ENCODE results near the gene RNF112.

The RNF112 gene

DNA sequence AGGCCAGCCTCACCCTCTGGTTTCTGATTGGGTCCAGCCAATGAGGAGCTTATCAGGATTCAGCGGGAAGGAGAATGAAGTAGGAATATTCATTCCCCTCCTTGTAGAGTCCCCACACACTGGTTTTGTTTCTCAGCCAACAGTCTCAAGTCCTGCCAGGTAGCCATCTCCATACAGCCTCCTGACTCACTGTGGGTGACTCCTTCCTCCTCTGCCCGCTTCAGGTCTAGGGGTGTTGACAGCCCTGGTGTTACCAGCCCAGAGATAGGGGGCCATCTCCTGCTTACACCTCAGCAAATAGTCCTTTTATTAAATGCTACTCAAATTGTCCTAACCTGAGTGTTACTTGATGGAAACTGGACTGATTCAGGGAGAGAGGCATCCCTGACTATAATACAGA is 20.1 kb upstream of the RNF112 start:
- DNase-seq: no peak

DNA sequence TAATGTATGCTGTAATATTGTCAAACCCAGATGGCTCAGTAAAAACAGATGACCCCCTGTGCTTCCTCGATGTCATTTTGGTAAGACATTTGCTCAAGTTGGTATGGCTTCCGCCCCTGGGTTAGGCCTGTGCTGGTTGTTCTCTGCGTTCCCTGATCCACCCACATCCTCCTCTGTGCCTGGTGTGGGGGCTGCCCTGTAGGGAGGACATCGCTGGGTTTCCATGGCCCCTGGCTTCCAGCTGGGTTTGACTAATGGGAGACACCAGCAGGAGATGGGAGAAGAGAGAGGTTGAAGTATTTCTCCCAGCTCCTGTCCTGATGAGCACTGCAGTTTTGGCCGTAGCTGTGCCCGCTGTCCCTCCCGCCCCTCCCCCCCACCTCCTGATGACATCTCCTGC is 19.6 kb upstream of the RNF112 start:
- DNase-seq: no peak

DNA sequence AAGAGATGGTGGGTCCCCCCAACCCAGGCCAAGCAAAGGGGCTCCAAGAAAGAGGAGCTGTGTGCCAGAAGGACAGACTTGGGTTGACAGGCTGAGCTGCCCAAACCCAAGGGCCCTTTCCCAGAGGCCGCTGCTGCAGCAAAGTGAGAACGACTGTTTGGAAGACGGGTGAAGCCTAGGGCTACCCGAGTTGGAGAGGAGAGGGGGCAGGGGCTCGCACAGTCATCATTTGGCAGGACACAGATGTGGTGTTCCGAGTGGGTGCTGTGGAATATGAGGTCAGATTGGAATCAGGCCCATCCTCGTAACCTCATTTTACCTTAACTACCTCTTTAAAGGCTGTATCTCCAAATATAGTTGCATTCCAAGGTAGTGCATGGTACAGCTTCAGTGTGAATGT is 18.7 kb upstream of the RNF112 start:
- DNase-seq: no peak

DNA sequence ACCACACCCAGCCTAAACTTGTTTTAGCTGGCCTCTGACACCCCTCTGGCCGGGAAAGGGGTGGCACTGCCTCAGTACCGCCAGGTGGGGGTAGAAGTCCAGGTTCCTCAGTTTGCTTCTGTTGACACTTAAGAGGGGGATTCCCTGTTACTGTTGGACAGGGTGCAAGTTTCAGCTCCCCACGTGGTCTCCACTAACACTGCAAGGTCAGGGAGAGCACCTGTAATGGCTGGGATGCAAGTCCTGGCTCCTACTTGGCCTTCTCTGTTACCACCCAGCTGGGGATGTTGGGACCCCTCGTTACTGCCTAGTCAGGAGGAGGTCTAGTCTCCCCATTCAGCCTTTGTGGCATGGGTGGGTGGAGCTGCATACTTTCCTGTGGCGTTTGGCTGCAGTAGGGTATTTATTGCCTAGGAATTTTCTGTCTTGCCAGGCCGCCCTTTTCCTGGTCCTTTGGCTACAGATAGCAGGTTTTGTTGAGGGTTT is 13.4 kb upstream of the RNF112 start:
- DNase-seq: no peak

DNA sequence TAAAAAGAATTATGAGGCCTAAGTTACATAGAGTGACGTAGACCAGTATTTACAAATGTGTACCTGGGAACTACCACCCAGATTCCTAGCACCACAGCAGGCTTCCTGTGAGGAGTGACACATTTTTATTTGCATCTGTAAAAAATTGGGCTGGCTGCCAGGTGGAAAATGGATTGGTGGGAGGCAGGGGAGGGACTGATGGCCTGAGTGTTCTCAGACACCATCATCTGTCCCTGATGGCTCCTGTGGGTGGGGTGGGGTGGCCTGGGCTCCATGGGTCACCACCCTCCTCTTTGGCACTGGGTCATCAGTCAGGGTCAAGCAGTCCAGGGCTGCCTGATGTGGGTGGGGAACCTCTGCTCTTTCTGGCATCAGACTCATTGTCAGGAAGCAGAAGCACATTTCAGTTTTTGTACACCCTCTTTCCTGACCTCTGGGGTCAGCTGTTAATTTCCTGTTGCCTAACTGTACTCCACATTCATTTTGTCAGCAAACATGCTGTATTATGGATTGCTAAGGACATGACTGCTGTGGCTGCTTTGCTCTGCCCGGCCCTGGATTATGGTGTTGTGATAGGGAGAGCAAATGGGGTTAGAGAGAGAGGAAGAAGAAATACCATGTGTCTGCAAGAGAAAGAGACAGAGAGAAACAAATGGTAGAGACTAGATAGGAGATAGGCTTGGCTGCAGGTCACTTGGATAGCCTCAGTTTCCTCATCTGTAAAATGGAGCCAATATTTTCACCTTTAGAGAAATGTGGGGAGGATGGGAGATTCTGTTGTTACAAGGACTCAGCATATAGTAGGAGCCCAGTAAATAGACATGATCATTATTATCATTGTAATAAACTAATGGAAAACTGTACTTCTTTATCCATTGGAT is 12.5 kb upstream of the RNF112 start:
- DNase-seq: no peak

DNA sequence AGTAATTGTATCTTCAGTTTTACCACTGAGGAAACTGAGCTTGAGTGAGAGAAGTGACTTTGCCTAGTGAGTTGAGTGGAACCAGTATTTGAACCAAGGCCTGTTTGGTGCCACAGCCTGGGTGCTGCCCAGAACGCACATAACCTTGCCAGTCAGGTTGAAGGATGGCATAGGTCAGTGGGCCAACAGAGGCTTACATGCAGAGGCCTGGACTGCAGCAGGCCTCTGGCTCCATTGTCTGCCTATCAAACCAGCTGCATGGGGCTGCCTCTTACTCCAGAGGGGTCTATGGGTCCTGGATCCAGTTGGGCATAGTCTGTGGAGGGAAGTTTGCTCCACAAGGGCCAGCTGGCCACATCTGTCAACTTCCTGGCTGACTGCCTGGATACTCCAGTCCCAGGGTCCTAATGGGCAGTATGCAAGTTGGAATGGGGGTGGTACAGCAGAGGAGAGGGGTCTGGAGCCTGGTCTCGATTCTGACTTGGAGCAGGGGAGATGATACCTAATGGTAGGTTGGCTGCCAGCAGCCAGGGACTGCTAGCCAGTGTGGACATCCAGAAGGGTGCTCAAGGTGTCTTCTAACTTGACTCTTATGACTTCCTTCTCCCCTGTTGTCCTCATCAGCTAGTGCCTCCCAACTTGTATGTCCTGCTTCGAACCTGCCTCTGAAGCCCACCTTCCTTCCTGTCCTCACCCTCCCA is 11.1 kb upstream of the RNF112 start:
- no peak for DNase-seq

DNA sequence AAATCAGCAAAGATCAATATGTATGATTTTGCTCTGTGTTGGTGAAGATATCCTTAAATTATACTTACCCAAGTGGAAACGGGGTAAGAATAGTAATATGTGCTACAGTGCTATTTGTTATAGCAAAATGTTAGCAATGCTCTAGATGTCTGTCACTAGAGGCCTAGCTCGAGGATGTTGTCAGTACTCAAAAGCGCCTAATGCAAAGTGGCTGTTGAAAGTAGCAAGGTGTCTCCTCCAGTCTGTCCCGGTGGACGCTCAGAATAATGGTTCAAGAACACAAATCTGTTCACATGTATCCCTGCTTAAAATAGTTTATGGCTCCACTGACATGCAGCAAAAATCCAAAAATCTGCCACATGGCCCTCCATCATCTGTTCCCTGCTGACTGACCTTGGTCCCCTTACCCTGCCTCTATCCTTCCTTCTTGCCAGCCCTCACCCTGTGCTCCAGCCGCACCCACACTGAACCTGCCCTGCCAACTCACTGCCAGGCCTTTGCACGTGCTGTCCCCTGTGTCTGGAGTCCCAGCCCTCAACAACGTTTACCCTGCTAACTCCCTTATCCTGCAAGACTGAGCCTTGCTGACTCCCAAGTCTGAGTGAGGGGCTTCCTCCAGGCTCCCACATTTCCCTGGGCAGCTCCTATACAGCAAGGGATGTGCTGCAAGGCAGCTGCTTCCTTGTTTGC is 9.6 kb upstream of the RNF112 start:
- DNase-seq: no peak

DNA sequence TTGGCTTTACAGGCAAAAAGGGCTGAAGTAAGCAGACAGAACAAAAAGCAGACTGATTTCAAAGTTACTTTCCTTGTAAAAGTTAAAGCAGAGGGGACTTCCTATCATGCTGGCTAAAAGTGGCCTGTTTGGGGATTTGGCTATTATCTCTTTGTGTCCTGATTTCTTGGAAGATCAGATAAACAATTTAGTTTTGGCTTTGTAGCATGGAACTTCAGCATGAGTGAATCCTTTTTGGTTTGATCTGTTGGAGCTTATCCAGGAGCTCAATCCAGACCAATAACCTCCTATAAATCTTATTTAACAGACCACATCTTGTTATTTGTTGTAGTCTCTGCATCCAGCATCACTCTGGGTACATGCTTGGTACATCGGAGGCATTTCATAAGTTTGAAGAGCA is 8.9 kb upstream of the RNF112 start:
- no peak for DNase-seq

DNA sequence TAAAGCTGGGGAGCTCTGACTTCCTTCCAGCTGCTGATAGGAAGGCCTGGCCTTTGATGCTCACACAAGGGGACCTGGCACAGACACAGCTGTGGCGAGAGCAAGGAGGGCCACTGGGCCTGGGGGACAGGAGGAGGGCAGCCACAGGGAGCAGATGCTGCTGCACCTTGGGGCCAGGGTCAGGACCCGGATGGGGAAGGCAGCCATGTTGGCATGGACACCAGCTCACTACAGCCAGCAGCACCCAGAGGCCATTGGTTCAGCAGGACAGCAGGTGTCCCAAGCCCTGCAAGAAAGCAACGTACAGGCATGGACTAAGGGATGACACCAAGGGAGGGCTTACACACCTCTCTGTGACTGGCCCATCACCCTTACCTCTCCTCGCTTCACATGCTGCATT is 8.0 kb upstream of the RNF112 start:
- no peak for DNase-seq

DNA sequence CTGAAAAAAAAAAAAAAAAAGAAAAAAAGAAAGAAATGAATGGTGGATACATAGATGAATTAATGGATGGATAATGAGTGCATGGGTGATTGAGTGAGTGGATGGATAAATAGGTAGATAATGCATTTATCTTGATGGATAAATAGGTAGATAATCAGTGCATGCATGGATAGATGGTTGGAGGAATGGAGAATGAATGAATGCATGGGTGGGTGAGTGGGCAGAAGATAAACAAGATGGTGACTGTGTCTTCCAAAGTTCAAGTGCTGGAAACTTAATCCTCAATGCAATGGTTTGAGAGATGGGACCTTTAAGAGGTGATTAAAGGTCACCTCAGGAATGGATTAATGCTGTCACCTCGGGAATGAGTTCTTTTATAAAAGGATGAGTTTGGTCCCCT is 6.8 kb upstream of the RNF112 start:
- DNase-seq: no peak

DNA sequence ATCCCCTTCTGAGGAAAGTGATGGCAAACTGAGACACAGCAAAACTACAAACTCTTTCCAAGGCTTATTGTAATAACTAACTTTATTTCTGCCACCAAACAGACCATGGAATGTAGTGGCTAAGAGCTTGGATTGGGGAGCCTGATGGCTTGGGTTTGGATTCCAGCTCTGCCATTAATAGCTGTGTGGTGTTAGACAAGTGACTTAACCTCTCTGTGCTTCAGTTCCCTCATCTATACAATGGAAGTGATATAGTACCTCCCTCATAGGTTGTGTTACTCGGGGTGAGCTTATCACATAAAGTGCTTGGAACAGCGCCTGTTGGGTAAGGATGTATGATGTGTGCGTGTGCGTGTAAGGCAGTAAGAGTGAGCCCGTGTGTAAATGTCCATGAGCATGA is 5.9 kb upstream of the RNF112 start:
- DNase-seq: no peak

DNA sequence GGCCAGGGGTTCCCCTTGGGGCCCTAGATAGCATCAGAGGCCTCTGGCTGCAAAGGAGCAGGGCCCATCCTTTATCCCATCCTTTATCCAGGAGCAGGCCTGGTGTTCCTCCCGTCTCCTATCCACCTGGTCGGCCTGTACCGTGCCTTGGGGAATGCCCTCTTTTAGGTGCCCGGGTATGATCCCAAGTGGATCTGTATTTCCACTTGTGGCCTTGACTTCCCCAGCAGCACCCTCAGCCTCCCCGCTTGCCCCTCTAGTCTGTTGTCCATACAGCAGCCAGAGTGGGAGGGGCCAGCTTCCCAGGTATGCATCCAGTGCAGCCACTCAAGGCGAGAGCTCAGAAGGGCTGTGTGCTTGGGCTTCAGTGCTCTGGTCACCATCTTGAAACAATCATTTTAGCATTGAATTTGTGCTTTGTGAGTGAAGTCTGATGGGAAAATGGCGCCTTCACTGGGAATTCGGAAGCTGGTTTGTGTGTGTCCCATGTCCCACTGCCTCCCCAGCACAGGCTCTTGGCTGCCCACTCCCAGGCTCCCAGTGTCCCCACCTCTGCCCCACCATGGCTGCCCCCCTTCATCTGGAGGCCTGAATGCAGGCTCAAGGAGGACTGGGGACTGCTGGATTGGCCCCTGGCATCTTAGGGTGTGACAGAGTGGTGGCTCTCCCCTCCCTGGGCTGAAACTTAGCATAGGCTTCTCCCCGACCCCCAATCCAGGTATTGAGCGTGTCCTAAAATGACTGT is 3.3 kb upstream of the RNF112 start:
- DNase-seq: no peak

DNA sequence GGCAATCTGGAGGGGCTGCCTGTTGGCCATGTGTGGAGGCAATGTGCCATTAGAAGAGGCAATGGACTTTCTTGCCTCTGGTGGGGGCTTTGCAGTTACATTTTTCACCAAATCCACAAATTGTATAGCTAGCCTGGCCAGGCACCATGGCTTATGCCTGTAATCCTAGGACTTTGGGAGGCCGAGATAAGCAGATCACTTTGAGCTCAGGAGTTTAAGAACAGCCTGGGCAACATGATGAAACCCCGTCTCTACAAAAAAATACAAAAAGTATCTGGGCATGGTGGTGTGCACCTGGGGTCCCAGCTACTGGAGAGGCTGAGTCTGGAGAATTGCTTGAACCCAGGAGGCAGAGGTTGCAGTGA is 2.7 kb upstream of the RNF112 start:
- no peak for DNase-seq

DNA sequence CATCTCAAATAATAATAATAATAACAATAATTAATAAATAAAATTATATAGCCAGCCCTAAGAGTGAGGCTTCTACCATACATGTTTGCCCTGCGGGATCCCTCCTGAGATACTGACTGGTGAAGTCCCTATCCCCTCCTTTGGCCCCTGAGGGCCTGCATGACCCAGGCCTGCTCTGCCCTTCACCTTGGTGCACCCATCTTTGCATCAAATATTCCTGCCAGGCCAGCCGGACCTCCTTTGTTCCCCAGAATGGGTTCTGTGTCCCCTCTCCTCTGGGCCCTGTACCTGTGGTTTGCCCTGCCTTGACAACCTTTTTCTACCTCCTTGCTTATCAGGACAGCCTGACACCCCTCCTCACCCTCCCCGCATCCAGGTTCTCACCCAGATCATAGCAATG is 2.0 kb upstream of the RNF112 start:
- DNase-seq: no peak

DNA sequence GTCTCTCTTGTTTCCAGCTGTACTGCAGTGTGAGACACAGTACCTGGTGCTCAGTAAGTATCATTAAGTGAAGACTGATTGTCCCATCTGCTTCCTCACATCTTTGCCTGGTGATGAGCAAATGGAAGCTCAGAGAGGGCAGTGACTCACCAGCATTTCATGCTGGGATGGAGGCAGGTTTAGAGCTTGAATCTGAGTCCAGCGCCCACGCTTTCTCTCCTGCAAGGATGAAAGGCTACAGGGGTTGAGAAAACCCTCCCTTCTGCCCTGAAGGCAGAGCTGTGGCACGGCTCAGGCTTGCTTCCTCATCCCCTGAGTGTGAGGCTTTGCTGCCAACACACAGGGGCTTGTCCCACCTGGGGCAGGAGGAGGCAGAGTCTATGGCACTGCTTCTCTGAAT is 1.5 kb upstream of the RNF112 start:
- DNase-seq: no peak

DNA sequence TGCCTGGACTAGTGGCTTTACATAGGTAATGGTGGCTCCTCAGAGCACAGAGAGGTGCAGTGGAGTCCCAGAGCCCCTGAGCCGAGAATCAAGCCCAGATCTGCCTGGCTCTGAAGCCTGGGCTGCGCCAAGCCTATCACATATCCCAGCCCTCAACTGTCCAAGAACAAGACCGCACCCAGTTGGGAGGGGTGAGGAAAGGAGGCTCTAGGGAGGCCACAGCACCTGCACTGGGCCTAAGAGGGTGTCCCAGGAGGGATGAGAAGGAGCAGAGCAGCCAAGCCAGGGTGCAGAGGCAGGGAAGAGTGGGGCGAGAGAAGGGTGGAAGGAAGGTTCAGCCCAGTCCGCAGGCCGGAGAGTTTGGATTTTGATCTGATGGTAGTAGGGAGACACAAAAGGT is 941 bp upstream of the RNF112 start:
- DNase-seq: no peak

DNA sequence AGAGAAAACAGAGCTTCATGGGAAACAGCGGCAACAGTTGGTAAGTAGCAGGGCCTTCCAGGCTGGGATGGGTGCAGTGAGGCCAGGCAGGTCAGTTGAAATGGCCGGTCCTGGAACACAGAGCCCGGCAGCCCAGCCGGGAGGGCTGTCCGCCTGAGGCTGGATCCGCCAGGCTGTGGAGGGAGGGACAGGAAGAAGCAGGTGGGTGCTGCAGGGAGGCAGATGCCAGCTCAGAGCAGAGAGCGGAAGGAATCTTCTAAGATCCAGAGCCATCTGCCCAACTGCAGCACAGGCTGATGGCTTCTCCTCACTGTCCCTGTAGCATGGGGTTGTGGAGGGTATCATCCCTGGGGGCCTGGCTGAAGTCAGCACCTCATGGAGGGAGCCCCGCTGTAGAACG is 599 bp downstream of the RNF112 start:
- DNase-seq: no peak

DNA sequence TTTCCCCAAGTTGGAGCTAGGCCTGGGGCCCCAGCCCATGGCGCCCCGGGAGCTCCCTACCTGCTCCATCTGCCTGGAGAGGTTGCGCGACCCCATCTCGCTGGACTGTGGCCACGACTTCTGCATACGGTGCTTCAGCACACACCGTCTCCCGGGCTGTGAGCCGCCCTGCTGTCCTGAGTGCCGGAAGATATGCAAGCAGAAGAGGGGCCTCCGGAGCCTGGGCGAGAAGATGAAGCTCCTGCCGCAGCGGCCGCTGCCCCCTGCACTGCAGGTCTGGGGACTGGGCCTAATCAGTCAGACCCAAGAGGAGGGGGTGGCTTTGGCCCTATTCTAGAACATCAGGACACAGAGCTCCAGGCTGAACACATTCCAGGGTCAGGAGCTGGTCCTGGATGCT is 1.5 kb downstream of the RNF112 start:
- no peak for DNase-seq

DNA sequence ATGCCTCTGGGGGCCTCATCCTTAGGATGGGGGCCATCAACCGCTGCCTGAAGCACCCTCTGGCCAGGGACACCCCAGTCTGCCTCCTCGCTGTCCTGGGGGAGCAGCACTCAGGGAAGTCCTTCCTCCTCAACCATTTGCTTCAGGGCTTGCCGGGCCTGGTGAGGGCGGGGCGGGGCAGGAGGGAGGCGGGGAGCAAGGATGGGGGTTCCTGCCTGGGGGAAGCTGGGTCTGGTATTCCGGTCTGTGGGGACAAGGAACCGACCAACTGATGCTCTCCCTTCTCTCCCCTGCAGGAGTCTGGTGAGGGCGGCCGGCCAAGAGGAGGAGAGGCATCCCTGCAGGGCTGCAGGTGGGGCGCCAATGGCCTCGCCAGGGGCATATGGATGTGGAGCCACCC is 2.0 kb downstream of the RNF112 start:
- no peak for DNase-seq

DNA sequence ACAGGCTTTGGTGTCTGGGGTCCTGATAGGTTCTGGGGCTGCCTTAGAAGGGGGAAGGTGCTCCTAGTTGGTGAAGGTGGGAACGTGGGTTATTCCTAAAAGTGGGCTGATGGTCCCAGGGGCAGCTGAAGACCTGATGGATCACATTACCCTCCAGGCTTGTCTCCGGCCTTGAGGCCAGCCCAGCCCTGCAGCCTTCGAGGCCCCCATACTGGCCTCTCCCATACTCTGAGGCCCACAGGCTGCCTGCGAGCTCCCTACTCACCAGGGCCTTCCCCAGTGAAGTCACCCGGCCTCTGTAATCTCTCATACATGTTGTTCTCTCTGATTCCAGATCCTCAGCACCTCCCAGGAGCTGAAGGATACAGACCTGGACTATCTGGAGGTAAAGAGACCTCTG is 2.7 kb downstream of the RNF112 start:
- DNase-seq: no peak

DNA sequence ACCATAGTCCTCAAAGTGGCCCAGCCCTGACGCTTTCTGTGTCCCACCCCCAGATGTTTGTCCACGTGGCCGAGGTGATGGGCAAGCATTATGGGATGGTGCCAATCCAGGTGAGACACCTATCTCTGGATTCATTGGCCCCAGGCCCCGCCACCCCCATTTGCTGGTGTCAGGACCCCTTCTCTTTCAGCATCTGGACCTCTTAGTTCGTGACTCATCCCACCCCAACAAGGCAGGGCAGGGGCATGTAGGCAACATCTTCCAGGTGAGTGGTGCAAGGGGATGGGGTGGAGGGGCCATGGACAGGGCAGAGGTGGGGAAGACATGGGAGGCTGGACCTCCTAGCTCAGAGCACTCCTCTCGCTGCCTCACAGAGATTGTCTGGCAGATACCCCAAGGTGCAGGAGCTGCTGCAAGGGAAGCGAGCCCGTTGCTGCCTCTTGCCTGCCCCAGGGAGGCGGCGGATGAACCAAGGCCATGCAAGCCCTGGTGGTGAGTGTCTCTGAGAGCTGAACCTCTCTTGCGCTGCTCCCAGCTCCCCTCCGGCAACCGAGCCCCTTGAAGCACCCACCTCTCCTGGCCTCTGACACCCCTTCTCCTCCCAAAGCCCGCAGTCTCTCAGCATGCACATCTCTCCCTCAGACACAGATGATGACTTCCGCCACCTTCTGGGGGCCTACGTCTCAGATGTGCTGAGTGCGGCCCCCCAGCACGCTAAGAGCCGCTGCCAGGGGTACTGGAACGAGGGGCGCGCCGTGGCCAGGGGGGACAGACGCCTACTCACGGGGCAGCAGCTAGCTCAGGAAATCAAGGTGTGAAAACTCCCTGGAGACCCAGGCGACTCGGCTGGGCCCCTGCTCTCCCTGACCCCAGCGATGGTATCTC is 3.6 kb downstream of the RNF112 start:
- no peak for DNase-seq

DNA sequence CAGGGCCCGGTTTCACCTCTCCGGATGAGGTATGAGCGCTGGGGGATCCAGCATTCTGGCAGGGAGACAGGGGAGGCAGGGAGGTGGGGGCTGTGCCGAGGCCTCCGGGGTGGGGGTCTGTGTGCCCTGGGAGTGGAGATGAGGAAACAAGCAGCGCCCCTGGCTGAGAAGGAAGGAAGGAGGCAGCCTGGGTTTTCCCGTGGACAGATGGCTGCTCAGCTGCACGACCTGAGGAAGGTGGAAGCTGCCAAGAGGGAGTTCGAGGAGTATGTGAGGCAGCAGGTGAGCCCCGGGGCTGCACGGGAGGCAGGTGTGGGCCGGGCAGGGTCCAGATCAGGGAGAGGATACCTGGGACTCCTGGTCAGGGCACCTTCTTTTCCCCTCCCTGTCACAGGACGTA is 4.3 kb downstream of the RNF112 start:
- no peak for DNase-seq
